Stimulated activated CD8-positive, alpha-beta memory T cell treated with anti-CD3 and anti-CD28 coated beads, Interleukin-4, amount 100 ng/mL, for 24 hours (primary cell): ENCODE results near the gene GMNN.

Experiments
- DNase-seq: peaks from one replicate; pipeline ENCODE4 v3.0.0-alpha.2; 2020; ENCODE audit warnings: low read depth

GMNN gene

DNA sequence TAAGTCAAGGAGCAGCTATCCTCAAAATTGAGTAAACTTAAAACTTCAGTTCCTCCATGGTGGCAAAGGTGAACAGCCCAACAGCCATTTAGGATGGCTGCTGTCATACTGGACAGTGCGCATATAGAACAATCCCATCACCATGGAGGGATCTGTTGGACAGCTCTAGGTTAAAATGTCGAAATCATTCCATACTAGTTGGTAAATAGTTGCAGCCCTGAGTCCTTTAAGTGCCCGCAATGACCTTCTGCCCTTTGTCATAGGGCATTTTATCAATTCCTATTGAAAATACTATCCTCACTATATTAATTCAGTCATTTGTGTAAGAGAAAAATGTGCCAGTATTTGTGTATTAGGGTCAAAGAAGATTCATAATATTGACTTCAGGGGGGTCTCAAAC, 32.8 kb downstream of the GMNN start:
- DNase-seq: no peak

DNA sequence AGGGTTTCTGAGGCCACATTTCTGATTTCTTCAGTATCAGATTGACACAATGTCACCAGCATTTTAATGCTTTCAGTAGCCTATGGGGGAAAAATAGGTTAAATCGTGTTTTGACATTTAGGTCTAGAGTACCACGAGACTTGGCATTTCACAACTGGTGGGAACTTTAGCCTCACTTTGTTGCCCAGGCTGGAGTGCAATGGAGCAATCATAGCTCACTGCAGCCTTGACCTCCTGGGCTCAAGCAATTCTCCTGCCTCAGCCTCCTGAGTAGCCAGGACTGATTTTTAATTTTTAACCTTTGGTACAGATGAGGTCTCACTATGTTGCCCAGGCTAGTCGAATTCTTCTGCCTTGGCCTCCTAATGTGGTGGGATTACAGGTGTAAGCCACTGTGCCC, 35.0 kb downstream of the GMNN start:
- DNase-seq: no peak

DNA sequence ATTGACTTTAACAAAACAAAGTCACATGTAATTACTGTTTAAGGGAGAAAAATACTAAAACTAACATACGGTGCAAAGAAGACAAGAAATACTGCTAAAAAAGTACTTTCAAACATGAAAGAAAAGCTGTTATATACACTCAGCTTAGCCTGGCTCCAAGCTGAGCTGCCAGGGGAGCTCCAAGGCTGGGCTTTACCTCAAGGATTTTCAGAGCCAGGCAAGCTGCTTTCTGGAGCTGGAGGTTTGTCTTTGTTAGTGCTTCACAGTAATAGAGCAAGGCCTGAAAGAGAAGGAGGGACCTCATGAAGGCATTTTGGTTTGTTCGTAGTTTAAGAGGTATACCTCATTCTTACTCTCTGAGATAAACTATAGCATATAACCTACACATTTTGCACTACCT, 43.6 kb downstream of the GMNN start:
- DNase-seq: no peak

DNA sequence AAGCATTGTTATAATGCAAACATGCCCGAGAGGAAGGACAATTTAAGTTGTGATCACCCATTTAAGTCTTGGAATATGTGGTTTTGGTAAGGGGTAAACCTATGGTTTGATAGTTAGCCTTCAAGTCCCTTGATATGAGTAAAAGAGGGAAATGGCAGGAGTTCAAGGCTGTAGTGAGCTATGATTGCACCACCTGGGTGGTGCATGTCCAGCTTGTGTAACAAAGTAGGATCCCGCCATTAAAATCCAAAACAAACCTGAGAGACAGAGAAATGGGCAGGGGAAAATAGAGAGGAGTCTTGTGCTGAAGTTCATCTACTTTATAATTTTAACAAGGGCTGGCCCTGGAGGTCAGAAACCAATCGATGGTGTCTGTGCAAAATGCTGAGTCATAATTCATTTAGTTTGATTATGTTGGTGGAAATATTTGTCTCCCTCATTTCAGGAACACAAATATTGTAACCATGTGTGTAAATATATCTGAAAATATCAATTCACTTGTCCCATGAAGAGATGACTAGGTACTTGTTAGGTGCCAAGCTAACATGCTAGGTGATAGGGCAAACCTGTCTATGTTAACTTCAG, 47.2 kb downstream of the GMNN start:
- DNase-seq: no peak

DNA sequence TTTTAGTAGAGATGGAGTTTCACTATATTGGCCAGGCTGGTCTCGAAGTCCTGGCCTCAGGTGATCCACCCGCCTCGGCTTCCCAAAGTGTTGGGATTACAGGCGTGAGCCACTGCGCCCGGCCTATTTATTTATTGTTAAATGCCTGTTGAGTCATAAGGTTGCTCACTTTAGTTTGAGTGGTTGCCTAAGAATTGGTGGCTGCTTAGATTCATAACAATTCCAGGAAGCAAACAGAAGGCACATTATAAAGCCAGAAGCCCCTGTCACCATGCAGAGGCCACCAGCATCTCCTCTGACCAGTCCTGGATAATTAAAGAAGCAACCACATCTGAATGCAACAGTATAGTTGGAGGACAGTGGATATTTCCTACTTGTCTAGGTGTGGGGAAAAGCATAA, 48.0 kb downstream of the GMNN start:
- no peak for DNase-seq

DNA sequence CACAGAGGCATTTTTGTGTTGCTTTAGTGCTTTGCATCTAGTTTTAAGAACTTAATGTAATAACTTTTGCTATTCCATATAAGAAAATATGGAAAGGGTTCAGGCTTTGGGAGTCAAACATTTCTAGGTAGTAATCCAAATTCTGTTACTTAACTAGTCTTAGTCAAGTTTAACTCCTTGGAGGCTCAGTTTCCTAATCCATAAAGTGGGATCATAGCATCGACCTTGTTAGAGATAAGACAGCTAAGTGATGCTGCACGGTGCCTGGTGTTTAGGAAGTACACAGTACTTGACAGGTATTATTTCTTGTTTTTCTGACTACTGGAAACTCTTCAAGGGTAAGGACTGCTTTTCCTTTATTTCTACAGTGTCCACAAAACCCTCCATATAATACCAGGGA, 48.4 kb downstream of the GMNN start:
- DNase-seq: no peak

DNA sequence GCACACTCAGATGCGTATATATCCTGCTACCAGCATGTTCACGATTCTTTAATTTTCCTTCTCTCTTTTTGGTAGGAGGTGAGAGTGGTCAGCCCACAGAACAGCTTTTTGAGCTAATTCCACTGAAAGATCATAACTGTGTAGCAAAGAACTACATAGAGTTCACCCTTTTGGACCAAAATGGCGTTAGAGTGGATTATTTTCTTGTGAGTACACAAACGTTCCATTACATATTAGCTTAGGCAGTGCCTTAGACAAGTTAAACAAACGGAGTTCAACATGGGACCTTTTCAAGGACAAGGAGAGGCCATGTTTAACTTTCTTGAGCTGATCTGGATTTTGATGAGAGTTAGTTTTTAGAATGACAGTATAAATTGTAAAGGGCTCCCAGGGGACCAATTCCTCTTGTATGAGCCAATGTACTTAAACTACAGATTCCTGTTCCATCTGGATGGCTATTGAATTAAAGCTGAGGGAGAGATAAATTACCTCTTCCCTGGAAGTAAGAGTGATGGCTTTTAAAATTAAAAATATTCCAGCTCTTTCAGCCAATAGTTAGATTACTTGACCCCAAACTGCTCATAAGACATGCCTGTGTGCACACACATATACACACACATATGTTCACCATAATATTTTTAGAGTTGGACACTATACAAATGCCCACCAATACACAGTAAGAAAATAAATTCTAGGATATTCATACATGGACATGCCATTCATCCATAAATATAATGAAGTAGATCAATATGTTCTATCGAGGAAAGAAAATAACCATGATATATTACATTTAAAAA, 49.6 kb downstream of the GMNN start:
- no peak for DNase-seq

DNA sequence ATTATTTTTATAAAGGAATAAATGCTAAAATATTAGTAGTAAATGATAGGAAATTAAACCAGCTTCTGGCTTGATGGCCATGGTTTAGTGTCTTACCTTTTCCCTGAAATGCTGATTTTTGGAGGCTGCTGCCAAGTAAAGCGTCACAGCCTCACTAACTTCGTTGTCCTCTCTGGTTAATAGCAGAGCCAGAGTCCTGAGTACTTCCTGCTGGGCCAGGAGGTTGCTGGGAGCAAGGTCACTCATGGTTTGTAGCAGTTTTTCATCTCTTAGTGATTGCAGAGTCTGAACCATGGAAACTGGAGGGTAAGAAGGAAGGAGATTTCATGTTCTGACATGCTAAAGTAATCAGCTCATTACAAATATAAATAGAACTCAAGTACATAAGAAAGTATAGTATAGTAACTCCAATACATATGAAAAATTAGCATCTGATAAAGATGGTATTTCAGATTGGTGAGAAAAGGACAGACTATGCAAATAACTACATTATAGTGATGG, 50.4 kb downstream of the GMNN start:
- no peak for DNase-seq

DNA sequence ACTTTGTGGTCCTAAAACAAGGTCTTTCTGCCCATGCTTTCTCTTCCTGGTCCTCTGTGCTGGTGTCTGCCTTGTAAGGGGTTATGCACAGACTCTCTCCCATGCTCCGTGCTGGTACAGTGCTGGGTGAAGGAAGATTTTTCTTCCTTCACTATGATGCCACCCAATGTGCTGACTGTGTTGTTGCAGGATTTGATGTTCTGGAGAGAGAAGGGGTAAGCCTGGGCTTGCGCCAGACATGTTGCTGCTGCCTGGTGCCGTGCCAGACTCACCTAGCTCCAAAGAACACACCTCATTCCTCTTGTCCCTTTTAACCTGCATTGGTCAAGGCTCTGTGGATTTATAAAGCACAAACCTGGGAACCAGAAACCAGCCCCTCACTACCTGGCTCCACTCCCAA, 52.4 kb downstream of the GMNN start:
- DNase-seq: no peak

DNA sequence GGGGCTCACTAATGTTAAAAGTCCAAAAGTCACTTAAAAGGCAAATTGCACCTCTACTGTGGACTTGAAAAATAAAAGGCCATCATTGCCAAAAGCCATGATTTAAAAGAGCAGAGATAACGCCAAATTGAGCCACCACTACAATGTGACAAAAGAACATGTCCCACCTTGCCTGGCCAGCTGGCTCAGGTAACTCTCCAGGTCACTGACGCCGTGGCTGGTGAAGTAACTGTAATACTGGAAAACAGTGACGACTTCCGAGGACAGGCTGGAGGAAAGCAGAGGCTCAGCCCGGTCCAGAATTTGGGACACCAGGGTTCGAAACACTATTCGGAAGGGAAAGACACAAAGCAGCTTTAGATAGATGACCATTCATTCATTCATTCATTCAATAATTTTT, 53.2 kb downstream of the GMNN start:
- DNase-seq: no peak

DNA sequence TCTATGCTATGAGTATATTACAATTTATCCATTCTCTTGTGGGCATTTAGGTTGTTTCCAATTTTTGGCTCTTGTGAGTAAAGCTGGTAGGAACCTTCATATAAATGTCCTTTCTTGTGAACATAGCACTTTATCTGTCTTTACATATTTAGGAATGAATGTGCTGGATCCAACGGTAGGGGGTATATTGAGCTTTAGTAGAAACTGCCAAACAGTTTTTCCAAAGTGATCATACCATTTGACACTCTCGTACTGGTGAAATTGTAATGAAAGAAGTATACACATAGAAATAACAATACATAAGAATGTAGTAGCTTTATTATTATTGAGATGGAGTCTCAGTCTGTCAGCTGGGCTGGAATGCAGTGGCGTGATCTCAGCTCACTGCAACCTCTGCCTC, 54.9 kb downstream of the GMNN start:
- no peak for DNase-seq

DNA sequence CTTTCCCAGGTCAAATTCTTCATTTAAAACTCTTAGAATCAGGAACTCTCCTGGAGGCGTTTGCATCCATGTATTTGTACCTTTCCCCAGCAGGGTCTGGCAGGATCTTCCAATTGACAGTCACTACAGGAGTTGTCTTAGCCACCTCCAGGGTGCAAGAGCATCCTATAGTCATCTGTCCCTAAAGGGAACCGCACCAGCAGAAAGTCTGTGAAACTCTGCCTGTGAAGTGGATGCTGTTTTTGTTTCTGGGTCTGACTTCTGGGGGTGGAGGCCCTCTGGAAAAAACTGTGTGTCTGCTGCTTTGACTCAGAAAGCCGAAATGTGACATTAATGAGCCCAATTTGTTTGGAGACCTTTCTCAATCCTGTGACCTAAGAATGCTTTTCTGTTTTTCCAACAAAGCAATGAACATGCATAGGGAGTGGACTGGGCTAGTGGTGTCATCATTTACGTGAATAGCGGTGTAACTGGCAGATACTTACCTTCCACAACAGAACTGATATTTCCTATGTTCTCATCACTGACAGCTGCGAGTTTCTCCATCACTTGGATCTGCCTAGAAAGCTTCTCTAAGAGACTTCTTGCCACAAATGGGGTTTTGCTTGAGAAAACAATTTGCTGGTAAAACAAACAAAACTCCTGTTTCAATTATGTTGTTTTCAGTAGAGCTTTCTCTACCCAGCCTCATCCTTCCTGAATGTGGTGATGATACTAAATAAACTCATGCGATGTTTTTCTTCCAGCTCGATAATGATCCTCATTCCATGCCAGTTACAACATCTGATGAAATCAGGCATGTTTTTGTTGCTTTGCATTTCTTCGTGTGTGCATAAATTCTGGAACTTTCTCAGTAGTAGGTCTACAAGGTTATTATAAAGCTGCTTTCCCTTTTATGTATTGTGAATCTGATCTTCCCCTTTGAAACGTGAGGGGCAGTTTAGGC, 57.3 kb downstream of the GMNN start:
- no peak for DNase-seq

DNA sequence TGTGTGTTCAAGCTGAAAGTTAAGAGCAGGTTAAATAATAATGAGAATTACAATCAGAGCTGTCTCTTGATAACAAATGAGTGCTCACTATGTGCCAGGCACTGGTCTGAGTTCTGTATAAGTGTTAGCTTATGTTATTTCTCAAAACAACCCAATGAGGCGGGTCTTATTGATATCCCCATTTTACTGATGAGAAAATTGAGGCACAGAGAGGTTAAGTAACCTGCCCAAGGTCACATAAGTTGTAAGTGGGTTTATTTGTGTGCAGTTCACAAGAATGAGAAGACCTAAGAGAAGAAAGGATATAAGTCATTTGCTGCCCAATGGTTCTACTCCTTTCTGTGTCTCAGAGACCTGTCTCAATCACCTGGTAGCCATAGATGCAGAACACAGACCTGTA, 58.1 kb downstream of the GMNN start:
- no peak for DNase-seq

DNA sequence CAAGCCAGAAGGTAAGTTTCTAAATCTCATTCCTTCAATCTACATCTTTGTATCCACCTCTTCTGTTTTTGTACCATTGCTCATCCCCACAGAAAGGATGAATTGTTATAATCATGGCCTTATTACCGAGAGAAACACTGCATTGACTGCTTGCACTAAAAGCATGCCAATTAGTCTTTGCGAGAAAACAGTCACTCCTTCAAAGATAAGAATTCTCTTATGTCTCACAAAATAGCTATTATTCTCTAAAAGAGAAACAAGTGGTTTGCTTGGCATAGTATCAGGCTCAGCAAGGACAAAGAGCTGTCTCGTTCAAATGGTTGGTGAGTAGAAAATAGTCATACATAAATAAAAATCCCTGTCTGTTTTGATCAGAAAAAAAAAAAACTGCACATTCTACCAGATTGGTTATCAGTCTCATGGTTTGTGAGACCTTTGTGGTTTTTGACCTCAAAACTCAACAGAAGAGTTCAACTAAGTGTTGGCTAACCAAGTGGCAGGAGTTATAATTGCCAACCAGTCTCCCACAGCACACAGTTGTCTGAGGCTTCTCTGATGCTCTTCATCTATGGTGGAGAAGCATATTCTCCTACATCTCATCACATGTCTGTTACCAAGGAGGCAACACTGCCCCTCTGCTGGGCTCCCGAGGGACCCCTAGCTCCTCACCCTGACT, 59.1 kb downstream of the GMNN start:
- DNase-seq: no peak
